Measurements from ENCODE around the gene NEK1. TPM values are rescaled to one million over a fixed set of nuclear protein-coding genes. Genes with fewer than 3 reads are reported as not detected.

NEK1 gene
- polyA plus RNA-seq, 1 of the 3 experiments (the other 2 are of a cell fraction): 2.0 TPM

DNA sequence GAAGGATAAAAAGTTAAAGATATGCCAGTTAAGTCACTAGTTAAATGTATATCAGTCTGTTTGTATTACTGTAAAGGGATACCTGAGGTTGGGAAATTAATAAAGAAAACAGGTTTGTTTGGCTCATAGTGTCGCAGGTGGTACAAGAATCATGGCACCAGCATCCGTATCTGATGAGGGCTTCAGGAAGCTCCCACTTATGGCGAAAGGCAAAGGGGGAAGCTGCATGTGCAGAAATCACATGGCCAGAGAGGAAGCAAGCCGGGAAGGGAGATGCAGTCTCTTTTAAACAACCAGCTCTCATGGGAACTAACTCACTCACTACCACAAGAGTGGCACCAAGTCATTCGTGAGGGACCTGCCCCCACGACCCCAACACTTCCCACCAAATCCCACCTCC lies 249.8 kb downstream of the NEK1 start:
- Histone ChIP-seq H3K9me3 (peaks cover 14% of the 10 kb centered on the region), H3K27me3 (ENCODE audit: insufficient read depth) (no peaks in the 10 kb centered on the region), H3K4me2 (no peak overlapping the region), H4K20me1 (ENCODE audit: insufficient read depth) (no peaks in the 10 kb centered on the region), H3K27ac (ENCODE audit: low read depth in 2 of 2, low read length in 1 of 2) (peak overlapping the region in 1 of 2 experiments; percentile 63; a peak in 1 of 4 replicates), H3K4me3 (ENCODE audit: low read depth in 2 of 2, low read length in 1 of 2) (no peak overlapping the region), H3K4me1 (ENCODE audit: control insufficient read depth in 1 of 2, insufficient read depth in 2 of 2, low read depth in 1 of 2, low read length in 1 of 2) (no peaks in the 10 kb centered on the region), H3F3A (replicated peaks; ENCODE audit: insufficient read depth) (peaks cover 5% of the 10 kb centered on the region), H3K36me3 (replicated peaks in 1 of 2; ENCODE audit: control insufficient read depth in 1 of 2, insufficient read depth in 2 of 2, low read length in 1 of 2) (no peaks in the 10 kb centered on the region), H3K9me2 (no peaks in the 10 kb centered on the region), H2AFZ (ENCODE audit: low read depth) (no peak overlapping the region), H3K9ac (no peak overlapping the region), H3K79me2 (ENCODE audit: insufficient read depth) (no peaks in the 10 kb centered on the region)
- ChIA-PET CTCF (no interaction called here), POLR2A (no interaction called here)
- TF ChIP-seq, protein P1, sequence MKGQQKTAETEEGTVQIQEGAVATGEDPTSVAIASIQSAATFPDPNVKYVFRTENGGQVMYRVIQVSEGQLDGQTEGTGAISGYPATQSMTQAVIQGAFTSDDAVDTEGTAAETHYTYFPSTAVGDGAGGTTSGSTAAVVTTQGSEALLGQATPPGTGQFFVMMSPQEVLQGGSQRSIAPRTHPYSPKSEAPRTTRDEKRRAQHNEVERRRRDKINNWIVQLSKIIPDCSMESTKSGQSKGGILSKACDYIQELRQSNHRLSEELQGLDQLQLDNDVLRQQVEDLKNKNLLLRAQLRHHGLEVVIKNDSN (IDR thresholded peaks at IDR 0.05; ENCODE audit: borderline replicate concordance, low read depth): no peak
- TF ChIP-seq SIN3A (IDR thresholded peaks at IDR 0.05; ENCODE audit: borderline replicate concordance, low read depth, low read length) (no peak), NRF1 (IDR thresholded peaks at IDR 0.05; ENCODE audit: low read depth, low read length) (no peak), TEAD4 (IDR thresholded peaks at IDR 0.05; ENCODE audit: borderline replicate concordance, insufficient read depth) (no peak), RFX5 (IDR thresholded peaks at IDR 0.05; ENCODE audit: low read length) (no peak), GABPA (IDR thresholded peaks at IDR 0.05; ENCODE audit: low read depth) (no peak), FOXJ3 (CRISPR knock-in tag; IDR thresholded peaks at IDR 0.05) (no peak), EZH2phosphoT487 (IDR thresholded peaks at IDR 0.05; ENCODE audit: borderline replicate concordance, low read depth) (no peak), FOXM1 (IDR thresholded peaks at IDR 0.05; ENCODE audit: low read depth) (no peak), SMC3 (IDR thresholded peaks at IDR 0.05; ENCODE audit: low read depth, low read length) (no peak), TAF1 (IDR thresholded peaks at IDR 0.05; ENCODE audit: borderline replicate concordance, low read depth, low read length) (no peak), CHD2 (IDR thresholded peaks at IDR 0.05; ENCODE audit: low read length, partially characterized antibody) (no peak), ELF1 (IDR thresholded peaks at IDR 0.05) (no peak)
- TF ChIP-seq, protein P2, sequence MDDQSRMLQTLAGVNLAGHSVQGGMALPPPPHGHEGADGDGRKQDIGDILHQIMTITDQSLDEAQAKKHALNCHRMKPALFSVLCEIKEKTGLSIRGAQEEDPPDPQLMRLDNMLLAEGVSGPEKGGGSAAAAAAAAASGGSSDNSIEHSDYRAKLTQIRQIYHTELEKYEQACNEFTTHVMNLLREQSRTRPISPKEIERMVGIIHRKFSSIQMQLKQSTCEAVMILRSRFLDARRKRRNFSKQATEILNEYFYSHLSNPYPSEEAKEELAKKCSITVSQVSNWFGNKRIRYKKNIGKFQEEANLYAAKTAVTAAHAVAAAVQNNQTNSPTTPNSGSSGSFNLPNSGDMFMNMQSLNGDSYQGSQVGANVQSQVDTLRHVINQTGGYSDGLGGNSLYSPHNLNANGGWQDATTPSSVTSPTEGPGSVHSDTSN (IDR thresholded peaks at IDR 0.05): no peak
- TF ChIP-seq, protein P3, sequence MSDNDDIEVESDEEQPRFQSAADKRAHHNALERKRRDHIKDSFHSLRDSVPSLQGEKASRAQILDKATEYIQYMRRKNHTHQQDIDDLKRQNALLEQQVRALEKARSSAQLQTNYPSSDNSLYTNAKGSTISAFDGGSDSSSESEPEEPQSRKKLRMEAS (IDR thresholded peaks at IDR 0.05; ENCODE audit: low read depth): no peak
- TF ChIP-seq, protein P4, sequence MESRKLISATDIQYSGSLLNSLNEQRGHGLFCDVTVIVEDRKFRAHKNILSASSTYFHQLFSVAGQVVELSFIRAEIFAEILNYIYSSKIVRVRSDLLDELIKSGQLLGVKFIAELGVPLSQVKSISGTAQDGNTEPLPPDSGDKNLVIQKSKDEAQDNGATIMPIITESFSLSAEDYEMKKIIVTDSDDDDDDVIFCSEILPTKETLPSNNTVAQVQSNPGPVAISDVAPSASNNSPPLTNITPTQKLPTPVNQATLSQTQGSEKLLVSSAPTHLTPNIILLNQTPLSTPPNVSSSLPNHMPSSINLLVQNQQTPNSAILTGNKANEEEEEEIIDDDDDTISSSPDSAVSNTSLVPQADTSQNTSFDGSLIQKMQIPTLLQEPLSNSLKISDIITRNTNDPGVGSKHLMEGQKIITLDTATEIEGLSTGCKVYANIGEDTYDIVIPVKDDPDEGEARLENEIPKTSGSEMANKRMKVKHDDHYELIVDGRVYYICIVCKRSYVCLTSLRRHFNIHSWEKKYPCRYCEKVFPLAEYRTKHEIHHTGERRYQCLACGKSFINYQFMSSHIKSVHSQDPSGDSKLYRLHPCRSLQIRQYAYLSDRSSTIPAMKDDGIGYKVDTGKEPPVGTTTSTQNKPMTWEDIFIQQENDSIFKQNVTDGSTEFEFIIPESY (IDR thresholded peaks at IDR 0.05; ENCODE audit: borderline replicate concordance, low read depth): no peak
- TF ChIP-seq, protein P5, sequence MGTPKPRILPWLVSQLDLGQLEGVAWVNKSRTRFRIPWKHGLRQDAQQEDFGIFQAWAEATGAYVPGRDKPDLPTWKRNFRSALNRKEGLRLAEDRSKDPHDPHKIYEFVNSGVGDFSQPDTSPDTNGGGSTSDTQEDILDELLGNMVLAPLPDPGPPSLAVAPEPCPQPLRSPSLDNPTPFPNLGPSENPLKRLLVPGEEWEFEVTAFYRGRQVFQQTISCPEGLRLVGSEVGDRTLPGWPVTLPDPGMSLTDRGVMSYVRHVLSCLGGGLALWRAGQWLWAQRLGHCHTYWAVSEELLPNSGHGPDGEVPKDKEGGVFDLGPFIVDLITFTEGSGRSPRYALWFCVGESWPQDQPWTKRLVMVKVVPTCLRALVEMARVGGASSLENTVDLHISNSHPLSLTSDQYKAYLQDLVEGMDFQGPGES (IDR thresholded peaks at IDR 0.05; ENCODE audit: low read depth, low read length): no peak
- no peak for DNase-seq
- WGBS (ENCODE audit: low lambda C conversion rate): 90% methylated on average over 6 of the region's 6 CpGs
